GM12878 (cell line): ENCODE results near the gene RPL27A. TPM values are rescaled to one million over a fixed set of nuclear protein-coding genes. Genes with fewer than 3 reads are reported as not detected.

Source experiments
- ATAC-seq: fragments of 200-7000 bp; cut with Tn5 transposase; 3 replicates; pipeline ENCODE4 v1.9.1; 2020; ENCODE audit warnings: mild to moderate bottlenecking, moderate library complexity
- BruUV-seq: library from RNA; stranded (reverse); fragments of 400-500 nt; replicated peaks from 2 replicates; lab custom pipeline; 2021; lab: Mats Ljungman, UMichigan
- CTCF ChIA-PET: fragments of 300-600 bp; sonication (Branson Sonifier 250); formaldehyde crosslinking; extraction: SDS; loops from one replicate; lab custom pipeline; 2021; ENCODE audit warnings: inconsistent platforms; lab: Yijun Ruan, JAX
- POLR2A ChIA-PET: fragments of 350-600 bp; formaldehyde crosslinking; extraction: SDS; loops from one replicate; lab custom pipeline; 2021; ENCODE audit warnings: inconsistent platforms; lab: Charles Lee
- RAD21 ChIA-PET: fragments of 300-600 bp; sonication (Branson Sonifier 250); formaldehyde crosslinking; loops from one replicate; lab custom pipeline; 2023; ENCODE audit warnings: antibody characterized with exemption; ENCODE audit not compliant: unreplicated experiment; lab: Charles Lee
- SMC1A ChIA-PET: fragments of 300-600 bp; sonication (Branson Sonifier 250); formaldehyde crosslinking; loops from one replicate; lab custom pipeline; 2023; ENCODE audit not compliant: unreplicated experiment, uncharacterized antibody; lab: Charles Lee
- DNase-seq: peaks from one replicate; pipeline ENCODE4 v3.0.0-alpha.2; 2011; ENCODE audit warnings: low read depth, low spot score
- FAIRE-seq: peaks from 3 replicates; lab custom pipeline; 2011; peaks lifted over from hg19 to GRCh38; lab: Jason Lieb, UNC
- H2AFZ ChIP-seq: 2 replicates; pipeline ENCODE4 v1.6.0; 2011; ENCODE audit warnings: low read depth, low read length, control low read depth; ENCODE audit not compliant: control insufficient read depth
- H3K27ac ChIP-seq: 2 replicates; pipeline ENCODE4 v1.5.1; 2011; ENCODE audit warnings: control low read depth; ENCODE audit not compliant: control insufficient read depth, insufficient read depth
- H3K27me3 ChIP-seq, 2 experiments: replicated peaks in 1 of 2; 2 replicates each; pipeline versions ENCODE4 v1.6.0 to v1.6.1; 2011; ENCODE audit warnings: low read length in 1 of 2; ENCODE audit not compliant: control insufficient read depth in 2 of 2, insufficient read depth in 2 of 2
- H3K36me3 ChIP-seq, 2 experiments: 2 replicates each; pipeline ENCODE4 v1.5.1; 2011; ENCODE audit warnings: low read length in 1 of 2; ENCODE audit not compliant: control insufficient read depth in 2 of 2, insufficient read depth in 2 of 2
- H3K4me1 ChIP-seq: 2 replicates; pipeline ENCODE4 v1.6.1; 2011; ENCODE audit warnings: mild to moderate bottlenecking, low read length, moderate library complexity, mixed read lengths; ENCODE audit not compliant: control insufficient read depth, insufficient read depth
- H3K4me2 ChIP-seq: 2 replicates; pipeline ENCODE4 v1.6.0; 2011; ENCODE audit warnings: control low read depth; ENCODE audit not compliant: control insufficient read depth, insufficient read depth
- H3K4me3 ChIP-seq: fragments of 200-600 bp; sonication (generic); 2 replicates; pipeline ENCODE4 v1.5.1; 2016
- H3K79me2 ChIP-seq: 2 replicates; pipeline ENCODE4 v1.6.0; 2011; ENCODE audit warnings: low read length; ENCODE audit not compliant: control insufficient read depth, insufficient read depth
- H3K9ac ChIP-seq: 2 replicates; pipeline ENCODE4 v1.8.0; 2011; ENCODE audit warnings: low read length, control low read depth, mixed read lengths; ENCODE audit not compliant: control insufficient read depth, insufficient read depth
- H3K9me3 ChIP-seq: replicated peaks from 3 replicates; pipeline ENCODE4 v1.5.1; 2011; ENCODE audit warnings: mild to moderate bottlenecking, low read length; ENCODE audit not compliant: control insufficient read depth, insufficient read depth
- H4K20me1 ChIP-seq: 2 replicates; pipeline ENCODE4 v1.6.0; 2011; ENCODE audit not compliant: control insufficient read depth, insufficient read depth
- ASH2L ChIP-seq: fragments of 300-600, 200-600 bp; sonication (generic); IDR thresholded peaks from 2 replicates; pipeline ENCODE4 v1.6.1; 2017; ENCODE audit warnings: low read depth, mild to moderate bottlenecking, borderline replicate concordance
- CREM ChIP-seq: IDR thresholded peaks from 2 replicates; pipeline ENCODE4 v1.6.1; 2014; ENCODE audit warnings: antibody characterized with exemption, low read depth
- DPF2 ChIP-seq: fragments of 450-650 bp; IDR thresholded peaks from 2 replicates; pipeline ENCODE4 v1.6.1; 2017; ENCODE audit warnings: mild to moderate bottlenecking
- ETV6 ChIP-seq, 2 experiments: fragments of 450-650 bp in 1 of 2; IDR thresholded peaks in 1 of 2; conservative IDR thresholded peaks in 1 of 2; 2 replicates each; pipeline ENCODE4 v1.6.1; 2014; ENCODE audit warnings: antibody characterized with exemption in 1 of 2, borderline replicate concordance in 1 of 2, low read depth in 1 of 2, mild to moderate bottlenecking in 1 of 2, moderate library complexity in 1 of 2
- LARP7 ChIP-seq: fragments of 450-650 bp; IDR thresholded peaks from 2 replicates; pipeline ENCODE4 v1.6.1; 2017; ENCODE audit warnings: mild to moderate bottlenecking
- MTA3 ChIP-seq: IDR thresholded peaks from 2 replicates; pipeline ENCODE4 v1.6.1; 2012; ENCODE audit warnings: low read length, inconsistent platforms, borderline replicate concordance
- RAD51 ChIP-seq: fragments of 450-650 bp; IDR thresholded peaks from 2 replicates; pipeline ENCODE4 v1.6.1; 2016; ENCODE audit warnings: moderate library complexity, mild to moderate bottlenecking, inconsistent platforms
- RBBP5 ChIP-seq: fragments of 200-600 bp; sonication (generic); conservative IDR thresholded peaks from 2 replicates; pipeline ENCODE4 v1.6.1; 2016
- RUNX3 ChIP-seq: IDR thresholded peaks from 2 replicates; pipeline ENCODE4 v1.6.1; 2012; ENCODE audit warnings: low read length, inconsistent platforms
- TBL1XR1 ChIP-seq: IDR thresholded peaks from 2 replicates; pipeline ENCODE4 v1.6.1; 2012; ENCODE audit warnings: low read depth, low read length, improper control_type of control experiment
- TCF12 ChIP-seq: IDR thresholded peaks from 2 replicates; pipeline ENCODE4 v1.6.1; 2011; ENCODE audit warnings: low read depth, mild to moderate bottlenecking, low read length
- WGBS: methylation state at CpG from one replicate; pipeline ENCODE4 v1.1.6; 2016; ENCODE audit warnings: low lambda C conversion rate; ENCODE audit not compliant: insufficient replicate concordance, insufficient coverage; ENCODE audit errors: missing lambda C conversion rate; 5-methylcytosine and 5-hydroxymethylcytosine counted together
- in situ Hi-C: fragments of 300-500 bp; cut with MboI; formaldehyde crosslinking; loops from 9 replicates; pipeline ENCODE4 v1.14.3; 2018; ENCODE audit warnings: mixed read lengths
- intact Hi-C: fragments of 100-400 bp; cut with micrococcal nuclease; formaldehyde crosslinking; loops from one replicate; pipeline ENCODE4 v1.14.2; 2022; ENCODE audit not compliant: unreplicated experiment
- polyA plus RNA-seq, 11 experiments: library from polyadenylated mRNA; depleted of rRNA in 4 of 11; unstranded in 6 of 11; stranded (reverse) in 5 of 11; fragments of >200 nt; fragmentation: Nextera tagmentation in 4 of 11; fragmentation: Illumina TruSeq in 1 of 11; extraction: Ambion mirVana in 4 of 11; extraction: Trizol in 1 of 11; gene quantifications; 1 replicate in 1 of 11; 2 replicates in 10 of 11; pipeline versions ENCODE4 v1.2.1 to v1.2.3, GENCODE V29; 2011 to 2016; ENCODE audit warnings: inconsistent platforms in 2 of 11, missing spikeins in 2 of 11, low read depth in 1 of 11
- total RNA-seq, 4 experiments: library from RNA; depleted of rRNA in 3 of 4; stranded (reverse); fragments of >200 nt in 3 of 4; fragmentation: Illumina TruSeq in 1 of 4; extraction: Trizol in 1 of 4; gene quantifications; 2 replicates each; pipeline versions ENCODE4 v1.2.1 to v1.2.3, GENCODE V29; 2013 to 2021
- TF ChIP-seq, protein P1 (sequence below): fragments of 450-650 bp; IDR thresholded peaks from 2 replicates; pipeline ENCODE4 v1.6.1; 2017; ENCODE audit warnings: low read depth, mild to moderate bottlenecking, moderate library complexity
- TF ChIP-seq, protein P2 (sequence below): fragments of 450-650 bp; formaldehyde crosslinking; IDR thresholded peaks from 2 replicates; pipeline ENCODE4 v1.4.0; 2022; ENCODE audit warnings: mild to moderate bottlenecking, moderate library complexity

The RPL27A gene
- total and polyA plus RNA-seq, 10 of the 15 experiments (the other 5 are each of a cell fraction or from before 2014, with no cell fraction given): 978 to 4,776 (median 1,959) TPM

DNA sequence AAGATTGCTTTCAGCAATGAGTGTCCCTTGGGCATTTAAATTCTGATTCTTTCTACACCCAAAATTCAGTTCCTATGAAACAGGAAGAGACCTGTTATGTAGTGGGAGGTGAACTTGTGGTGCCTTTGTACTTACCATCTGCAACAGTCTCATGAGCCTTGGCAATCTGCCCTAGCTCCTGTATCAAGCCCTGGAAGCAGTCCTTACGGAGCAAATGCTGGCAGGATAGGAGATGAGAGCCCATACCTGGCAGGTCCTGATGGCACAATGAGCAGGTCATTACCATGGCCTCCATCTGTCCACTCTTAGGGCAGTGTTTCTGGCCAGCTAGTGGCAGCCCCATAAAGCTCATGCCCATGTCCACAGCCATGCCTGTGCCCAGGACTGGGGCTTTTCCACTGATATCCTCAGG is 10.9 kb upstream of the RPL27A start:
- H3K9ac ChIP-seq: no peak overlapping the region
- H2AFZ ChIP-seq: no peak overlapping the region
- no peaks in the 10 kb centered on the region for H3K79me2 ChIP-seq
- intact Hi-C loops (no loop called here), in situ Hi-C loops (no loop called here)
- ChIA-PET RAD21 (no interaction called here), CTCF (no interaction called here), POLR2A (no interaction called here), SMC1A (no interaction called here)
- no peak overlapping the region for H3K4me3 ChIP-seq
- H3K4me2 ChIP-seq: no peak overlapping the region
- 0% methylated on average over 1 of the region's 1 CpG for WGBS
- H4K20me1 ChIP-seq: no peaks in the 10 kb centered on the region
- ATAC-seq (no peak), FAIRE-seq (no peak), DNase-seq (no peak)
- peaks cover 5 to 15% of the 10 kb centered on the region in 2 experiments; a peak in 3 of 4 replicates for H3K36me3 ChIP-seq
- H3K4me1 ChIP-seq: no peaks in the 10 kb centered on the region
- TF ChIP-seq, protein P1, sequence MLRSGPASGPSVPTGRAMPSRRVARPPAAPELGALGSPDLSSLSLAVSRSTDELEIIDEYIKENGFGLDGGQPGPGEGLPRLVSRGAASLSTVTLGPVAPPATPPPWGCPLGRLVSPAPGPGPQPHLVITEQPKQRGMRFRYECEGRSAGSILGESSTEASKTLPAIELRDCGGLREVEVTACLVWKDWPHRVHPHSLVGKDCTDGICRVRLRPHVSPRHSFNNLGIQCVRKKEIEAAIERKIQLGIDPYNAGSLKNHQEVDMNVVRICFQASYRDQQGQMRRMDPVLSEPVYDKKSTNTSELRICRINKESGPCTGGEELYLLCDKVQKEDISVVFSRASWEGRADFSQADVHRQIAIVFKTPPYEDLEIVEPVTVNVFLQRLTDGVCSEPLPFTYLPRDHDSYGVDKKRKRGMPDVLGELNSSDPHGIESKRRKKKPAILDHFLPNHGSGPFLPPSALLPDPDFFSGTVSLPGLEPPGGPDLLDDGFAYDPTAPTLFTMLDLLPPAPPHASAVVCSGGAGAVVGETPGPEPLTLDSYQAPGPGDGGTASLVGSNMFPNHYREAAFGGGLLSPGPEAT: no peak
- TF ChIP-seq ASH2L: no peak
- no peak for TF ChIP-seq CREM
- TF ChIP-seq RUNX3: no peak
- no peak for TF ChIP-seq DPF2
- TF ChIP-seq RAD51: no peak
- no peak for TF ChIP-seq ETV6 (conservative IDR thresholded peaks at IDR 0.05 in 1 of 2, IDR thresholded peaks at IDR 0.05 in 1 of 2; ENCODE audit: borderline replicate concordance in 1 of 2, low read depth in 1 of 2)
- no peak for TF ChIP-seq MTA3
- TF ChIP-seq TCF12: no peak
- no peak for TF ChIP-seq LARP7
- TF ChIP-seq TBL1XR1: no peak
- TF ChIP-seq, protein P2, sequence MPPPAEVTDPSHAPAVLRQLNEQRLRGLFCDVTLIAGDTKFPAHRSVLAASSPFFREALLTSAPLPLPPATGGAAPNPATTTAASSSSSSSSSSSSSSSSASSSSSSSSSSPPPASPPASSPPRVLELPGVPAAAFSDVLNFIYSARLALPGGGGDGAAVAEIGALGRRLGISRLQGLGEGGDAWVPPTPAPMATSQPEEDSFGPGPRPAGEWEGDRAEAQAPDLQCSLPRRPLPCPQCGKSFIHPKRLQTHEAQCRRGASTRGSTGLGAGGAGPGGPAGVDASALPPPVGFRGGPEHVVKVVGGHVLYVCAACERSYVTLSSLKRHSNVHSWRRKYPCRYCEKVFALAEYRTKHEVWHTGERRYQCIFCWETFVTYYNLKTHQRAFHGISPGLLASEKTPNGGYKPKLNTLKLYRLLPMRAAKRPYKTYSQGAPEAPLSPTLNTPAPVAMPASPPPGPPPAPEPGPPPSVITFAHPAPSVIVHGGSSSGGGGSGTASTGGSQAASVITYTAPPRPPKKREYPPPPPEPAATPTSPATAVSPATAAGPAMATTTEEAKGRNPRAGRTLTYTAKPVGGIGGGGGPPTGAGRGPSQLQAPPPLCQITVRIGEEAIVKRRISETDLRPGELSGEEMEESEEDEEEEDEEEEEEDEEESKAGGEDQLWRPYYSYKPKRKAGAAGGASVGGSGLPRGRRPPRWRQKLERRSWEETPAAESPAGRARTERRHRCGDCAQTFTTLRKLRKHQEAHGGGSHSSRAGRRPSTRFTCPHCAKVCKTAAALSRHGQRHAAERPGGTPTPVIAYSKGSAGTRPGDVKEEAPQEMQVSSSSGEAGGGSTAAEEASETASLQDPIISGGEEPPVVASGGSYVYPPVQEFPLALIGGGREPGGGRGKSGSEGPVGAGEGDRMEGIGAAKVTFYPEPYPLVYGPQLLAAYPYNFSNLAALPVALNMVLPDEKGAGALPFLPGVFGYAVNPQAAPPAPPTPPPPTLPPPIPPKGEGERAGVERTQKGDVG (CRISPR knock-in tag): no peak
- TF ChIP-seq RBBP5: no peak
- no peaks in the 10 kb centered on the region for H3K9me3 ChIP-seq
- no peaks in the 10 kb centered on the region for H3K27me3 ChIP-seq
- no TSS peak for BruUV-seq
- no peak overlapping the region for H3K27ac ChIP-seq
